ENCODE results near the gene OR2B2. TPM values are rescaled to one million over a fixed set of nuclear protein-coding genes. Genes with fewer than 3 reads are reported as not detected.

The OR2B2 gene
- polyA plus RNA-seq (2012; ENCODE audit: insufficient read length, low read depth): not detected

DNA sequence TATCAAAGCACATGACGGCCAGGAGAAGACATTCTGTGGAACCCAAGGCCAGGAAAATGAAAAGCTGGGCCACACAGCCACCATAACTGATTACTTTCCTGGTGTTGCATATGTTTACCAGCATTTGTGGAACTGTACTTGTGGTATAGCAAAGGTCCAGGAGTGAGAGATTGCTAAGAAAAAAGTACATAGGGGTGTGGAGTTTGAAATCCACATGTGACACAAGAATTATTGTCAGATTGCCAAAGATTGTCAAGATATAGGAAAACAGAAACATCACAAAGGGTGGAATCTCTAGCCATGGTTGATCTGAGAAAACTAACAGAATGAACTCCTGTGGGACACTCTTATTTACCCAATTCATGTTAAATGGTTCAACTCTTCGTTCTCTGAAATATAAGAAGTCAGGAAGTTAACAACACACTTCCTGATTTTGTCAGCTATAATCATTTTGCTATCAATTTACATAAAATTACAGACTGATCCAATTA lies at the start of gene OR2B2:
Gene OR2B2 (minus strand): TSS at position 441 of the 491 bp plus-strand sequence. CDS start 77 bp downstream, at position 364.
- TF ChIP-seq FOXP2 (optimal IDR thresholded peaks at IDR 0.05; ENCODE audit: borderline replicate concordance, extremely low read depth, extremely low read length, insufficient read depth): no peak
- TF ChIP-seq, protein P1, sequence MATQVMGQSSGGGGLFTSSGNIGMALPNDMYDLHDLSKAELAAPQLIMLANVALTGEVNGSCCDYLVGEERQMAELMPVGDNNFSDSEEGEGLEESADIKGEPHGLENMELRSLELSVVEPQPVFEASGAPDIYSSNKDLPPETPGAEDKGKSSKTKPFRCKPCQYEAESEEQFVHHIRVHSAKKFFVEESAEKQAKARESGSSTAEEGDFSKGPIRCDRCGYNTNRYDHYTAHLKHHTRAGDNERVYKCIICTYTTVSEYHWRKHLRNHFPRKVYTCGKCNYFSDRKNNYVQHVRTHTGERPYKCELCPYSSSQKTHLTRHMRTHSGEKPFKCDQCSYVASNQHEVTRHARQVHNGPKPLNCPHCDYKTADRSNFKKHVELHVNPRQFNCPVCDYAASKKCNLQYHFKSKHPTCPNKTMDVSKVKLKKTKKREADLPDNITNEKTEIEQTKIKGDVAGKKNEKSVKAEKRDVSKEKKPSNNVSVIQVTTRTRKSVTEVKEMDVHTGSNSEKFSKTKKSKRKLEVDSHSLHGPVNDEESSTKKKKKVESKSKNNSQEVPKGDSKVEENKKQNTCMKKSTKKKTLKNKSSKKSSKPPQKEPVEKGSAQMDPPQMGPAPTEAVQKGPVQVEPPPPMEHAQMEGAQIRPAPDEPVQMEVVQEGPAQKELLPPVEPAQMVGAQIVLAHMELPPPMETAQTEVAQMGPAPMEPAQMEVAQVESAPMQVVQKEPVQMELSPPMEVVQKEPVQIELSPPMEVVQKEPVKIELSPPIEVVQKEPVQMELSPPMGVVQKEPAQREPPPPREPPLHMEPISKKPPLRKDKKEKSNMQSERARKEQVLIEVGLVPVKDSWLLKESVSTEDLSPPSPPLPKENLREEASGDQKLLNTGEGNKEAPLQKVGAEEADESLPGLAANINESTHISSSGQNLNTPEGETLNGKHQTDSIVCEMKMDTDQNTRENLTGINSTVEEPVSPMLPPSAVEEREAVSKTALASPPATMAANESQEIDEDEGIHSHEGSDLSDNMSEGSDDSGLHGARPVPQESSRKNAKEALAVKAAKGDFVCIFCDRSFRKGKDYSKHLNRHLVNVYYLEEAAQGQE (IDR thresholded peaks at IDR 0.05; ENCODE audit: insufficient read depth in 1 of 2, low read depth in 2 of 2, low read length in 2 of 2): no peak
- no peak for TF ChIP-seq SIN3A (IDR thresholded peaks at IDR 0.05; ENCODE audit: borderline replicate concordance, insufficient read depth, low read length)
- no peak for TF ChIP-seq TAF1 (IDR thresholded peaks at IDR 0.05; ENCODE audit: borderline replicate concordance, insufficient read depth, low read length)
- no peak for TF ChIP-seq POLR2AphosphoS5 (IDR thresholded peaks at IDR 0.05; ENCODE audit: low read depth, low read length)

DNA sequence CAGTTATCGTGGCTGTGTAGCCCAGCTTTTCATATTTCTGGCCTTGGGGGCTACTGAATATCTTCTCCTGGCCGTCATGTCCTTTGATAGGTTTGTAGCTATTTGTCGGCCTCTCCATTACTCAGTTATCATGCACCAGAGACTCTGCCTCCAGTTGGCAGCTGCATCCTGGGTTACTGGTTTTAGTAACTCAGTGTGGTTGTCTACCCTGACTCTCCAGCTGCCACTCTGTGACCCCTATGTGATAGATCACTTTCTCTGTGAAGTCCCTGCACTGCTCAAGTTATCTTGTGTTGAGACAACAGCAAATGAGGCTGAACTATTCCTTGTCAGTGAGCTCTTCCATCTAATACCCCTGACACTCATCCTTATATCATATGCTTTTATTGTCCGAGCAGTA lies 45.3 kb upstream of the OR2B2 start:
- TF ChIP-seq POLR2AphosphoS5 (IDR thresholded peaks at IDR 0.05; ENCODE audit: low read depth, low read length): no peak
- TF ChIP-seq, protein P1 (IDR thresholded peaks at IDR 0.05; ENCODE audit: insufficient read depth in 1 of 2, low read depth in 2 of 2, low read length in 2 of 2): no peak
- no peak for TF ChIP-seq SIN3A (IDR thresholded peaks at IDR 0.05; ENCODE audit: borderline replicate concordance, insufficient read depth, low read length)
- TF ChIP-seq FOXP2 (optimal IDR thresholded peaks at IDR 0.05; ENCODE audit: borderline replicate concordance, extremely low read depth, extremely low read length, insufficient read depth): no peak
- no peak for TF ChIP-seq TAF1 (IDR thresholded peaks at IDR 0.05; ENCODE audit: borderline replicate concordance, insufficient read depth, low read length)

DNA sequence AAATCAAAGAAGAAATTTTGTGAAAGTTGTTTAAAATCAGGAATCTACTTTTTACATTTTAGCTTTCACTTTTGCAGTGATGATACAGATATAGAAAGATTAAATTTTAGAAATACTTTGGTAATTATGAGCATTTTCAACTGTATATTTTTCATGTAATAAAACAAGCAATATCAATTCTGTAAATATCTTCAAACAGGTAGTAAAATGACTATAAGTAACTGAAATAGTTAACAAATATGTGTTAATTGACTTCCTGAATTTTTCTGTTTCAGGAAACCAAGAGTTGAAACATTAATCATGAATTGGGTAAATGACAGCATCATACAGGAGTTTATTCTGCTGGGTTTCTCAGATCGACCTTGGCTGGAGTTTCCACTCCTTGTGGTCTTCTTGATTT lies 44.7 kb upstream of the OR2B2 start, which contains the start of gene OR2B6:
Gene OR2B6 (plus strand): TSS at position 301 of the 400 bp plus-strand sequence. CDS start 0 bp downstream, at position 301.
- TF ChIP-seq TAF1 (IDR thresholded peaks at IDR 0.05; ENCODE audit: borderline replicate concordance, insufficient read depth, low read length) (no peak), POLR2AphosphoS5 (IDR thresholded peaks at IDR 0.05; ENCODE audit: low read depth, low read length) (no peak), FOXP2 (optimal IDR thresholded peaks at IDR 0.05; ENCODE audit: borderline replicate concordance, extremely low read depth, extremely low read length, insufficient read depth) (no peak), SIN3A (IDR thresholded peaks at IDR 0.05; ENCODE audit: borderline replicate concordance, insufficient read depth, low read length) (no peak)
- TF ChIP-seq, protein P1 (IDR thresholded peaks at IDR 0.05; ENCODE audit: insufficient read depth in 1 of 2, low read depth in 2 of 2, low read length in 2 of 2): no peak

DNA sequence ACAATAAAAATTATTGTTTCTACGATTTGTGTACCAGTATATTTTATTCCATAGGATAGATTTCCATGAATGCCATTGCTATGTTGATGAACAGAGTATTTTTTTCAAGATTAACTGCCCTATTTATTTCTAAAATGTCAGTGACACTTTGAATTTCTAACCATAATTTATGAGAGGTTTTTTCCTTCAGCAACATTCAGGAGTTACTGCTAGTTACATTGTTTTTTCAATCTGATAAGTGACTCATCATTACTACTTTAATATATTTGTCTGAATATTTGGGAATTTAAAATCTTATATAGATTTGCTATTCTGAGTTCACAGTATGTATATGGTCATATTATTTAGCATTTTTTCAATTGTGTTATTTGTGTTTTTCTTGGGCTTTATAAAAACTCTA lies 38.8 kb upstream of the OR2B2 start:
- TF ChIP-seq TAF1 (IDR thresholded peaks at IDR 0.05; ENCODE audit: borderline replicate concordance, insufficient read depth, low read length) (no peak), FOXP2 (optimal IDR thresholded peaks at IDR 0.05; ENCODE audit: borderline replicate concordance, extremely low read depth, extremely low read length, insufficient read depth) (no peak), POLR2AphosphoS5 (IDR thresholded peaks at IDR 0.05; ENCODE audit: low read depth, low read length) (no peak), SIN3A (IDR thresholded peaks at IDR 0.05; ENCODE audit: borderline replicate concordance, insufficient read depth, low read length) (no peak)
- TF ChIP-seq, protein P1 (IDR thresholded peaks at IDR 0.05; ENCODE audit: insufficient read depth in 1 of 2, low read depth in 2 of 2, low read length in 2 of 2): no peak

Measured in PFSK-1 (cell line).